ENCODE results near the gene NFKB1. TPM values are rescaled to one million over a fixed set of nuclear protein-coding genes. Genes with fewer than 3 reads are reported as not detected.
"Not testable (repeated sequence)": the region's sequence is repeated elsewhere in the genome, so short reads cannot be mapped to it uniquely, and the experiment has no call there.

Gene NFKB1
- total RNA-seq, 2 donors from 2014 or later: 19.1 to 42.2 TPM

GRCh38 chr4:102567427-102567826 lies 66.3 kb downstream of the NFKB1 start:
- DNase-seq (ENCODE audit: low spot score) (no peak), ATAC-seq (ENCODE audit: insufficient number of reproducible peaks, low FRiP score, low read depth) (no peak)
- H3K9me3 ChIP-seq: no peaks in the 10 kb centered on the region
- peaks cover 6 to 21% of the 10 kb centered on the region in 2 donors for H3K4me1 ChIP-seq (ENCODE audit: control insufficient read depth in 1 of 2, low read depth in 2 of 2)
- no peaks in the 10 kb centered on the region for H3K27me3 ChIP-seq (replicated peaks; ENCODE audit: insufficient read depth)
- H3K4me3 ChIP-seq: no peak overlapping the region
- H3K36me3 ChIP-seq: peaks cover 3% of the 10 kb centered on the region
- H3K27ac ChIP-seq: no peak overlapping the region
- TF ChIP-seq CTCF (IDR thresholded peaks at IDR 0.05): no peak

DNA sequence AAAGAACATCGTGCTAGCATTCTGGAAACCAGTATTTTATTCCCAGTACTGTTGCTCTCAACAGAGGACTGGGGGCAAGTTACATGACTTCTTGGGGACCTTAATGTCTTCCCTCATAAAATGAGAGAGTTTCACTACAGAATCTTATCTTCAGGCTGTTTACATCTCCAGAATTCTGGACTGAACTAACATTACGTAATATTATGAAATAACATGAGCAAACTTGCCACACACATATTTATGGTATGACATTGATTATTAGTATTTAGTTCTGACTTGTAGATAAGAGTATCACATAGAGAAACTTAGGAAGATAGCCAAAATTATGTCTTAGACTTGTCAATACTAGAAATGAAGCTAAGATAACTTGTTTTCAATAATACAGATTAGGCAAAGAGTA lies 68.0 kb downstream of the NFKB1 start:
- no peaks in the 10 kb centered on the region for H3K27me3 ChIP-seq (replicated peaks; ENCODE audit: insufficient read depth)
- H3K4me1 ChIP-seq (ENCODE audit: control insufficient read depth in 1 of 2, low read depth in 2 of 2): peaks cover 6 to 21% of the 10 kb centered on the region in 2 donors
- DNase-seq (ENCODE audit: low spot score) (no peak), ATAC-seq (ENCODE audit: insufficient number of reproducible peaks, low FRiP score, low read depth) (no peak)
- no peaks in the 10 kb centered on the region for H3K9me3 ChIP-seq
- peaks cover 3% of the 10 kb centered on the region for H3K36me3 ChIP-seq
- no peak overlapping the region for H3K4me3 ChIP-seq
- H3K27ac ChIP-seq: peak overlapping the region in 1 of 2 donors; percentile 11
- no peak for TF ChIP-seq CTCF (IDR thresholded peaks at IDR 0.05)

DNA sequence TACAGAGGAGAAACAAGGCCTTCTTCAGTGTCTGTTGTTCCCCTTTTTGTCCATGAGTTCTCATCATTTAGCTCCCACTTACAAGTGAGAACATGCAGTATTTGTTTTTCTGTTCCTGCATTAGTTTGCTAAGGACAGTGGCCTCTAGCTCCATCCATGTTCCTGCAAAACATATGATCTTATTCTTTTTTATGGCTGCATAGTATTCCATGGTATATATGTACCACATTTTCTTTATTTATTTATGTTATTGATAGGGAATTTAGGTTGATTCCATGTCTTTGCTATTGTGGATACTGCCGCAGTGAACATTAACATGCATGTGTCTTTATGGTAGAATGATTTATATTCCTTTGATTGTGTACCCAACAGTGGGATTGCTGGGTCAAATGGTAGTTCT lies 69.1 kb downstream of the NFKB1 start:
- H3K27ac ChIP-seq; H3K27me3 ChIP-seq (replicated peaks; ENCODE audit: insufficient read depth); H3K36me3 ChIP-seq; H3K4me3 ChIP-seq; ATAC-seq (ENCODE audit: insufficient number of reproducible peaks, low FRiP score, low read depth); DNase-seq (ENCODE audit: low spot score); H3K9me3 ChIP-seq: not testable (repeated sequence)
- H3K4me1 ChIP-seq (ENCODE audit: control insufficient read depth in 1 of 2, low read depth in 2 of 2): peaks cover 3 to 16% of the 10 kb centered on the region in 2 donors

- no peaks in the 10 kb centered on the region for H3K9me3 ChIP-seq
- TF ChIP-seq CTCF (IDR thresholded peaks at IDR 0.05): no peak
- no peak for DNase-seq (ENCODE audit: low spot score)
- no peaks in the 10 kb centered on the region for H3K27me3 ChIP-seq (replicated peaks; ENCODE audit: insufficient read depth)
- H3K27ac ChIP-seq: no peak overlapping the region
- ATAC-seq (ENCODE audit: insufficient number of reproducible peaks, low FRiP score, low read depth): no peak
- H3K36me3 ChIP-seq: peaks cover 3% of the 10 kb centered on the region
- H3K4me3 ChIP-seq: no peak overlapping the region
- peaks cover 2 to 6% of the 10 kb centered on the region in 2 donors for H3K4me1 ChIP-seq (ENCODE audit: control insufficient read depth in 1 of 2, low read depth in 2 of 2)
Observed at GRCh38 chr4:102572452-102572851, 71.3 kb downstream of the NFKB1 start.

DNA sequence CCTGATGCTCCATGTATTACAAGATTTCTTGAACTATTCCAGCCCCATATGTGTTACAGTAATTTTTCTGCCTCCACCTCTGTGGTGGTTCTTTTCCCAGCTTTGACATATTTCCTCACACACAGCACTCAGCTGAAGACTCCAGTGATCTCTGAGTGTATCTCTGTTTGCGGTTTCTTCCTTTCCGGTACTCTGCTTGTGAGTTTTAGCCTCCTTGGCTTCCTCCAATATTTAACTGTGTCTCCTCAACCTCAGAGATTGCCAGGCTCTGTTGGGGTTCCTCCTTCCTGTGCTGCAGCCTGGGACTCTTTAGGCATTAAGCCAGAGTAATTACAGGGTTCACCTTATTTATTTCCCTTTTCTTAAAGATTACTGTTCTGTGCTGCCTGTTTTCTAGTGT lies 73.2 kb downstream of the NFKB1 start:
- Histone ChIP-seq H3K36me3 (peaks cover 17% of the 10 kb centered on the region), H3K27me3 (replicated peaks; ENCODE audit: insufficient read depth) (no peaks in the 10 kb centered on the region), H3K9me3 (no peaks in the 10 kb centered on the region), H3K27ac (no peak overlapping the region), H3K4me1 (ENCODE audit: control insufficient read depth in 1 of 2, low read depth in 2 of 2) (peaks cover 0 to 2% of the 10 kb centered on the region in 2 donors), H3K4me3 (no peak overlapping the region)
- no peak for TF ChIP-seq CTCF (IDR thresholded peaks at IDR 0.05)
- no peak for ATAC-seq (ENCODE audit: insufficient number of reproducible peaks, low FRiP score, low read depth)
- no peak for DNase-seq (ENCODE audit: low spot score)

Data from thoracic aorta (tissue), 2 donors.